ENCODE results near the gene PRR27. TPM values are rescaled to one million over a fixed set of nuclear protein-coding genes. Genes with fewer than 3 reads are reported as not detected.
A peak's percentile ranks its signal among the peaks of the same experiment; 100 is the strongest.

Gene PRR27
- total RNA-seq, result not detected
- under 1 TPM in 2 of 8 donors, not detected in 6; 0.04 to 0.06 TPM for polyA plus RNA-seq (ENCODE audit: insufficient read depth in 1 of 8, insufficient read length in 8 of 8, low replicate concordance in 1 of 8)
- long read RNA-seq, donor 1, result 0 reads
- long read RNA-seq, donor 2, result 0 reads
- long read RNA-seq, donor 3, result 0 reads
- long read RNA-seq, donor 4, result 0 reads
- long read RNA-seq, donor 5, result 0 reads
- long read RNA-seq, donor 6, result 0 reads
- long read RNA-seq, donor 7, result 0 reads
- long read RNA-seq, donor 8, result 0 reads
- long read RNA-seq, donor 9, result 0 reads
- long read RNA-seq, donor 10, result 0 reads
- long read RNA-seq, donor 11, result 0 reads

- WGBS (ENCODE audit: insufficient coverage), result no CpG with 5 or more reads among the region's 3 CpGs
- H3K4me3 ChIP-seq (ENCODE audit: low read length), result no peak within 1 kb of the TSS
- H3K4me1 ChIP-seq (ENCODE audit: control insufficient read depth, insufficient read depth, low read length), result no peaks in the 10 kb centered on the region
- no peaks in the 10 kb centered on the region for H3K9me3 ChIP-seq (replicated peaks; ENCODE audit: control insufficient read depth, low read depth, low read length)
- no peaks in the 10 kb centered on the region for H3K27me3 ChIP-seq (ENCODE audit: control insufficient read depth, insufficient read depth, low read length)
- DNase-seq, result no peak
- H3K27ac ChIP-seq (ENCODE audit: low read length), result no peak within 1 kb of the TSS
- H3K36me3 ChIP-seq (ENCODE audit: control insufficient read depth, insufficient read depth, low read length), result no peaks in the 10 kb centered on the region
Observed at GRCh38 chr4:70153937-70154336, at the start of gene PRR27. Gene PRR27 (plus strand): TSS chr4:70154237. CDS start chr4:70154376, 139 bp downstream.

DNA sequence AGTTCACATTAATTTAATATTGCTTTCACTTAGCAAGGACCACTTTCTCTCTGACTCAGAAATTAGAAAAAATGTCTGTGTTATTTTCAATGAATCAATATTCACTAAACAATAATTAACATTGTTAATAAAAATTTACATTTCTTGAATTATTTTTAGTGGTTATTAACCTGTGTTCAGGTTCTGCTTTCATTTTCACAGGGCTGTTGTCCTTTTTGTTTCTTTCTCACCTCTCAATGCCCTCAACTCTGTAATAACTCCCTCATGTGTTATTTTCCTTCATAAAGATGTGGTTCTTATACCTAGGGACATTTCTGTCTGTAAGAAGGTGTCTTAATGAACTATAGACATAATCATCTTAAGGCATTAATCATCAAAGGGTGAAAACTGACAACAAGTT is 43.1 kb upstream of the PRR27 start:
- Histone ChIP-seq H3K27ac (ENCODE audit: low read length) (no peak overlapping the region), H3K36me3 (ENCODE audit: control insufficient read depth, insufficient read depth, low read length) (no peaks in the 10 kb centered on the region), H3K4me3 (ENCODE audit: low read length) (no peak overlapping the region), H3K9me3 (replicated peaks; ENCODE audit: control insufficient read depth, low read depth, low read length) (no peaks in the 10 kb centered on the region), H3K27me3 (ENCODE audit: control insufficient read depth, insufficient read depth, low read length) (no peaks in the 10 kb centered on the region), H3K4me1 (ENCODE audit: control insufficient read depth, insufficient read depth, low read length) (no peaks in the 10 kb centered on the region)
- no peak for DNase-seq

DNA sequence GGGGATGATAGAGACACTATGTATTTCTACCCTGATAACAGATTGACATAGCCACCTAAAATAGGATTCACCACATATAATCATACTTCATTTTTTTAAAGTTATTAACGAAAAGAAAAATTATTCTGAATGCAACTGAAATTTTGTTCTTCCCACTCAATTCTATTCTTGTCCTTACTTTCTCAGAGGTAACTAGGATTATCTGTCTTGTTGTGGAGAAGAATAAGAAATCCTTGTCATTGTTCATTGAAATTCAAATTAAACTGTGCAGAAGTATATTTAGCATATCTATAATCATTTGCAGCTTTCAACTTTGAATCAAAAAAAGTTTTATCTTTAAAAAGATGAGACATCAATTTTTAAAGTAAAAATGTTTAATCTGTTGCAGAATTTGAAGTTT is 40.4 kb upstream of the PRR27 start:
- H3K27me3 ChIP-seq (ENCODE audit: control insufficient read depth, insufficient read depth, low read length), result no peaks in the 10 kb centered on the region
- no peaks in the 10 kb centered on the region for H3K9me3 ChIP-seq (replicated peaks; ENCODE audit: control insufficient read depth, low read depth, low read length)
- H3K4me1 ChIP-seq (ENCODE audit: control insufficient read depth, insufficient read depth, low read length), result no peaks in the 10 kb centered on the region
- no peak for DNase-seq
- no peak overlapping the region for H3K27ac ChIP-seq (ENCODE audit: low read length)
- WGBS (ENCODE audit: insufficient coverage), result no CpG with 5 or more reads among the region's 1 CpG
- H3K4me3 ChIP-seq (ENCODE audit: low read length), result no peak overlapping the region
- H3K36me3 ChIP-seq (ENCODE audit: control insufficient read depth, insufficient read depth, low read length), result no peaks in the 10 kb centered on the region

DNA sequence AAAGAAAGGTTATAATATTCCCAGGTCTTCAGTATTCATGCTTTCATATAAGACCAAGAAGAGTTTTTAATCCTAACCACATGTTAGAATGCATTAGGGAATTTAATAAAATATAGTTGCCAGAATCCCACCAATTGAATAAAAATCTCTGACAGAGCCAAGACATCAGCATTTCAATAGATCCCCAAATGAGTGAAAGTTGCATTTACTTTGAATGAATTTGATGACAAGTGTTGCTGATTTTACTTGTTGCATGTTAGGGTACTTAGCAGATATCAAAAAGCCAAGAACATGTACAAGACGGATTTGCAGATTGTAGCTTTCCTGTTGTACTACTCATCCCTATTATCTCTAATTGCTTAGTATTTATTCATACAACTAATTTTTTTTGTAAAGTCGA is 39.9 kb upstream of the PRR27 start:
- H3K27me3 ChIP-seq (ENCODE audit: control insufficient read depth, insufficient read depth, low read length), result no peaks in the 10 kb centered on the region
- no peak overlapping the region for H3K27ac ChIP-seq (ENCODE audit: low read length)
- no peaks in the 10 kb centered on the region for H3K4me1 ChIP-seq (ENCODE audit: control insufficient read depth, insufficient read depth, low read length)

DNA sequence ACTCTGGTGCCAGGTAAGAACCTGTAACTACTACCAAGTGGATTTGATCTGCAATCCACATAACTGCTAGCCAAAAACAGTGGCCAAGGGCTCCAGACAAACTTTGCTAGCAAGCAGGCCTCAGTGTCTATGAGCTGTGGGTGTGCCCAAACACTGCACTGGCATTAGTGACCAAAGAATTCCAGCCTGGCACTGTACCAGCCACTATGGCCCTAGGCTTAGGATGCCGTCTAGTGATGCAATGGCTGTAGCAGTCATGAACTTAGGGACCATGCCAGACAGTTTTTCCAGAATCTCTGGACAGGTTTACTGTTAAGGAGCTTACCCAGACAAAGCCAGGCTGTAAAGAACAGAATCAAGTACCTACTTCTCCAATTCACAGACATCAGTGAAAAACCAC is 33.7 kb upstream of the PRR27 start:
- Histone ChIP-seq H3K27me3 (ENCODE audit: control insufficient read depth, insufficient read depth, low read length) (no peaks in the 10 kb centered on the region), H3K9me3 (replicated peaks; ENCODE audit: control insufficient read depth, low read depth, low read length) (no peaks in the 10 kb centered on the region)
- WGBS (ENCODE audit: insufficient coverage), result 67% methylated on average over 1 of the region's 1 CpG

More for the DNA sequence above, 39.9 kb upstream of the PRR27 start:
- WGBS (ENCODE audit: insufficient coverage), result no CpG with 5 or more reads among the region's 2 CpGs
- Histone ChIP-seq H3K36me3 (ENCODE audit: control insufficient read depth, insufficient read depth, low read length) (no peaks in the 10 kb centered on the region), H3K9me3 (replicated peaks; ENCODE audit: control insufficient read depth, low read depth, low read length) (no peaks in the 10 kb centered on the region), H3K4me3 (ENCODE audit: low read length) (no peak overlapping the region)
- peak; percentile 21 for DNase-seq

DNA sequence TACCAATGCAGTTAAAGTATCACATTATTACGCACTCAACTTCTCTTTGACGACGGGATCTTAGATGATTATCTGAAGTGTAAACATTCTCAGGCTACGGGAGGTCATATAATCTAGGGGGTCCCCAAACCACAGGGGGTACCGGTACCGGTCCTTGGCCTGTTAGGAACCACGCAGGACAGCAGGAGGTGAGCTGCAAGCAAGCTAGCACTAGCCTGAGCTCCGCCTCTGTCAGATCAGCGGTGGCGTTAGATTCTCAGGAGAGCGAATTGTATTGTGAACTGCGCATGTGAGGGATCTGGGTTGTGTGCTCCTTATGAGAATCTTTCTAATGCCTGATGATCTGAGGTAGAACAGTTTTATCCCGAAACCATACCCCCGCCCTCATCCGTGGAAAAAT is 20.6 kb upstream of the PRR27 start:
- 58% methylated on average over 11 of the region's 15 CpGs for WGBS (ENCODE audit: insufficient coverage)
- H3K36me3 ChIP-seq (ENCODE audit: control insufficient read depth, insufficient read depth, low read length), result no peaks in the 10 kb centered on the region
- no peak for DNase-seq
- H3K9me3 ChIP-seq (replicated peaks; ENCODE audit: control insufficient read depth, low read depth, low read length), result no peaks in the 10 kb centered on the region
- no peaks in the 10 kb centered on the region for H3K27me3 ChIP-seq (ENCODE audit: control insufficient read depth, insufficient read depth, low read length)
- H3K4me3 ChIP-seq (ENCODE audit: low read length), result no peak overlapping the region
- H3K27ac ChIP-seq (ENCODE audit: low read length), result no peak overlapping the region
- H3K4me1 ChIP-seq (ENCODE audit: control insufficient read depth, insufficient read depth, low read length), result no peaks in the 10 kb centered on the region

More for the DNA sequence above, 33.7 kb upstream of the PRR27 start:
- DNase-seq, result no peak
- no peak overlapping the region for H3K4me3 ChIP-seq (ENCODE audit: low read length)
- no peaks in the 10 kb centered on the region for H3K36me3 ChIP-seq (ENCODE audit: control insufficient read depth, insufficient read depth, low read length)
- H3K4me1 ChIP-seq (ENCODE audit: control insufficient read depth, insufficient read depth, low read length), result no peaks in the 10 kb centered on the region
- H3K27ac ChIP-seq (ENCODE audit: low read length), result no peak overlapping the region

GRCh38 chr4:70138751-70139150 is 15.3 kb upstream of the PRR27 start:
- H3K4me1 ChIP-seq (ENCODE audit: control insufficient read depth, insufficient read depth, low read length), result no peaks in the 10 kb centered on the region
- DNase-seq, result no peak
- H3K36me3 ChIP-seq (ENCODE audit: control insufficient read depth, insufficient read depth, low read length), result no peaks in the 10 kb centered on the region
- WGBS (ENCODE audit: insufficient coverage), result 86% methylated on average over 1 of the region's 3 CpGs
- no peak overlapping the region for H3K27ac ChIP-seq (ENCODE audit: low read length)
- no peak overlapping the region for H3K4me3 ChIP-seq (ENCODE audit: low read length)
- no peaks in the 10 kb centered on the region for H3K27me3 ChIP-seq (ENCODE audit: control insufficient read depth, insufficient read depth, low read length)
- H3K9me3 ChIP-seq (replicated peaks; ENCODE audit: control insufficient read depth, low read depth, low read length), result no peaks in the 10 kb centered on the region

DNA sequence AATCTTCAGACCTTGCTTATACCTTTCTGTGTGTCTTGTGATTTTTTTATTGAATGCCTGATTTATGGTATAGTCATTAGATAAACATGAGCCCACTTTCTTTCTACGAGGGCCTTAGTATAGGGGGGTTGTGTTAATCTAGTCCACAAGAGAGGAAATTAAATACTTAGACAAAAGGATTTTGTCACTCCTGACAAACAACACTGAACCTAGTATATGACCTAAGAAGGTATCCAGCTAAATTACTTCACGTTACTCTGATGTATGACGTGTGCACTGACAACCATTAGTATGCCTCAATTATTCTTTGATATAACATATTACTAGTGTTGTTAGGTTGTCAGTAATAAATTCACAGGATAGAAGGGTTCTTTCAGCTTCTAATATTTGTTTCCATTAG is 2.8 kb upstream of the PRR27 start:
- WGBS (ENCODE audit: insufficient coverage), result no CpG with 5 or more reads among the region's 3 CpGs

DNA sequence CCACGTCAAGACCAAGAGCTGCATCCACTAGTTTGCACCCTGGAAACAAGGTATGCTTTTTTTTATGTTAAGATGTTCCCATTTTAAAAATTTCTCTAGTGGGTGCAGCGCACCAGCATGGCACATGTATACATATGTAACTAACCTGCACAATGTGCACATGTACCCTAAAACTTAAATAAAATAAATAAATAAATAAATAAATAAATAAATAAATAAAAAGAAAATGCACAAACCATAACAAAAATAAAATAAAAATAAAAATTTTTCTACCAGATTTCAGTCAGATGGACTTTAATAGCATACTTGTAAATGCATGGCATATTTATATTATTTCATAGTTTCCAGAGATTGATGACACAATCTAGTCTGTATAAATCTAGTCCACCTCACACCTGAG is 1.9 kb upstream of the PRR27 start:
- H3K27me3 ChIP-seq (ENCODE audit: control insufficient read depth, insufficient read depth, low read length), result no peaks in the 10 kb centered on the region
- no peak overlapping the region for H3K27ac ChIP-seq (ENCODE audit: low read length)
- no peak overlapping the region for H3K4me3 ChIP-seq (ENCODE audit: low read length)
- WGBS (ENCODE audit: insufficient coverage), result no CpG with 5 or more reads among the region's 2 CpGs
- no peaks in the 10 kb centered on the region for H3K36me3 ChIP-seq (ENCODE audit: control insufficient read depth, insufficient read depth, low read length)
- no peak for DNase-seq
- H3K9me3 ChIP-seq (replicated peaks; ENCODE audit: control insufficient read depth, low read depth, low read length), result no peaks in the 10 kb centered on the region
- H3K4me1 ChIP-seq (ENCODE audit: control insufficient read depth, insufficient read depth, low read length), result no peaks in the 10 kb centered on the region

More for the DNA sequence above, 2.8 kb upstream of the PRR27 start:
- Histone ChIP-seq H3K36me3 (ENCODE audit: control insufficient read depth, insufficient read depth, low read length) (no peaks in the 10 kb centered on the region), H3K4me1 (ENCODE audit: control insufficient read depth, insufficient read depth, low read length) (no peaks in the 10 kb centered on the region), H3K4me3 (ENCODE audit: low read length) (no peak overlapping the region), H3K27me3 (ENCODE audit: control insufficient read depth, insufficient read depth, low read length) (no peaks in the 10 kb centered on the region), H3K27ac (ENCODE audit: low read length) (no peak overlapping the region), H3K9me3 (replicated peaks; ENCODE audit: control insufficient read depth, low read depth, low read length) (no peaks in the 10 kb centered on the region)
- no peak for DNase-seq

DNA sequence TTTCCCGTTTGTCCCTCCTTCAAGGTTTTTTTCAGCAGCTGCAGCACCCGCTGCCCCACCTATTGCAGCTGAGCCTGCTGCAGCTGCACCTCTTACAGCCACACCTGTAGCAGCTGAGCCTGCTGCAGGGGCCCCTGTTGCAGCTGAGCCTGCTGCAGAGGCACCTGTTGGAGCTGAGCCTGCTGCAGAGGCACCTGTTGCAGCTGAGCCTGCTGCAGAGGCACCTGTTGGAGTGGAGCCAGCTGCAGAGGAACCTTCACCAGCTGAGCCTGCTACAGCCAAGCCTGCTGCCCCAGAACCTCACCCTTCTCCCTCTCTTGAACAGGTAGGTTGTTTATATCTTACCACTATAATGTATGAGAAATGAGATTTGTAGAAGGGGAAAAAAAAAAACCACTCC is 4.5 kb downstream of the PRR27 start:
- Histone ChIP-seq H3K9me3 (replicated peaks; ENCODE audit: control insufficient read depth, low read depth, low read length) (no peaks in the 10 kb centered on the region), H3K27ac (ENCODE audit: low read length) (no peak overlapping the region), H3K4me1 (ENCODE audit: control insufficient read depth, insufficient read depth, low read length) (no peaks in the 10 kb centered on the region), H3K4me3 (ENCODE audit: low read length) (no peak overlapping the region), H3K36me3 (ENCODE audit: control insufficient read depth, insufficient read depth, low read length) (no peaks in the 10 kb centered on the region), H3K27me3 (ENCODE audit: control insufficient read depth, insufficient read depth, low read length) (no peaks in the 10 kb centered on the region)
- no peak for DNase-seq
- 76% methylated on average over 2 of the region's 2 CpGs for whole genome bisulfite sequencing (ENCODE audit: insufficient coverage)

- Histone ChIP-seq H3K36me3 (ENCODE audit: control insufficient read depth, insufficient read depth, low read length) (no peaks in the 10 kb centered on the region), H3K9me3 (replicated peaks; ENCODE audit: control insufficient read depth, low read depth, low read length) (no peaks in the 10 kb centered on the region), H3K27ac (ENCODE audit: low read length) (no peak overlapping the region), H3K4me3 (ENCODE audit: low read length) (no peak overlapping the region), H3K27me3 (ENCODE audit: control insufficient read depth, insufficient read depth, low read length) (no peaks in the 10 kb centered on the region), H3K4me1 (ENCODE audit: control insufficient read depth, insufficient read depth, low read length) (no peaks in the 10 kb centered on the region)
- peak; percentile 60 for DNase-seq
- WGBS (ENCODE audit: insufficient coverage), result 50% methylated on average over 2 of the region's 5 CpGs
Observed at GRCh38 chr4:70177090-70177489, 23.1 kb downstream of the PRR27 start.
